ENCODE measurements around the gene HLA-DRA.
A peak's percentile ranks its signal among the peaks of the same experiment; 100 is the strongest.
"Not testable (repeated sequence)": the region's sequence is repeated elsewhere in the genome, so short reads cannot be mapped to it uniquely, and the experiment has no call there.

The HLA-DRA gene

DNA sequence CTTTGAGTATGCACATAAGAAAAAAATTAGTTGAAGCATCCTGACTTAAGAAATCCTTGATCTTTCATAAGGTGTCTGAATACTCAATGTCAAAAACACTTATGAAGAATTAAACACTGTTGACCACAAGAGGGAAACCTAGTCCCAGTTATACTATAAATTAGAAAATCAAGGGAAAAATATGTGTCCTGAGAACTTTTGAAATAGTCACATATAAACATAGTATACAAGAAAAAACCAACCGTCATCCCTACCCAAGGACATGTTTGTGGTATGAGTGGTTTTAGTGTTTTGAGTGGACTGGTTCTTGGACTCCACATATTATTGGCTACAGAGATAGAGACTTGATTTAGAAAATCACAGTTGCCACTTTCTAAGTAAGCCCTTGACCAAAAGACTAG is 7.6 kb upstream of the HLA-DRA start:
- DNase-seq = peak; percentile 28 to 80

GRCh38 chr6:32433950-32434349 is 5.7 kb upstream of the HLA-DRA start:
- not testable (repeated sequence) for DNase-seq

DNA sequence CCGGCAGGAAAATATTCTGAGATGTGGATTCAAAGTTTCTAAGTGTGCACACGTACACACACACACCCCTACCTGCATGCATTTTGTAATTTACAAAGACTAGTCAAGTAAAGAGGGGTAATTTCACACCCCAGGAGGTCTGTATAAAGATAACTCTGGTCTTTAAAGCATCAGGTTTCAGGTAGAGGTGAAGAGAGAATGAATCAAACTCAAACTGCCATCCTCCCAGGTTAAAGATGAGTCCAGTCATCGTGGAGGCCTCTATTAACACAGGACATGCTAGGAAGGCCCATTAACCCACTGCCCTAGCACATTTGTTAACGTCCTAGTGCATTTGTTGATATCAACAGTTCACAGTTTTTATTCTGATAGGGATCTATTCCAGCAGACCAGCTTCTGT is 3.5 kb upstream of the HLA-DRA start:
- no peak for DNase-seq

DNA sequence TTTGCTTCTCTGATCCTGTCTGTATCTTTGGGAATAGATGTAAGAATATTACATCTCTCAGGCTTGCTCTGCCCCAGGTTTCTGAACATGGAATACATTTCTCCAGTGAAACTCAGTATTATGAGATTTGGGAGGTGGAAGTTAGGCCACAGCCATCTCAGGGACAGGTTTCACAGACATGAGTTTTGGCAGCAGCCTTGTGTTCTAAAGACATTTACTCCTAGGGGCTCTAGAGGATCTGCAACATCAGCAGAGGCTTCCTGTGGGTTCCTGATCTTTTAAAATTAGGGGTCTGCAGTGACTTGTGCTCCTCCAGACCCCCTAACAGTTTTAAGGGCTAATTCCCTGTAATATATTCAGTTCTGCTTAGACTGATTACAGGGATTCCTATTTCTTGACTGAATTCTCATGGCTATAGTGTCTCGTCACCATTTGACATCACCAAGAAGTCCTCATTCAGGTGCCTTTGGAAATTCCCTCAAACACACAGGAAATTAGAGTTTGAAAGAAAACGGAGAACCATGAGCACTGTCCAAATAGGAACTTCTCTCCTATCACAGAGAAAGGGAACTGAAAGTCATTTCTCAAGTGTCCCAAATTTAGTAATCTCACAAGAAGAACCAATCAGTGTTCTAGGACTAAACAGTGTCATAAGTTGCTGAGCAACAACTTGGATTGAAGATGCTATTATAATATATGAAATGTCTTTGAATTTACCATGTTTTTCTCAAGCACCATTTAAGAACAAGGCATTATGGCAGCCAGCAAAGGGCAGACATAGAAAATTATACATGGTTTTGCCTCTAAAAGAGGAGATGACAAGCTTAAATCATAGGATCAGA is 2.5 kb upstream of the HLA-DRA start:
- peak; percentile 85 to 99 for DNase-seq

GRCh38 chr6:32439139-32439538 is 548 bp upstream of the HLA-DRA start:
- no peak for DNase-seq

- no peak for DNase-seq
Measured at GRCh38 chr6:32442243-32442667, 2.6 kb downstream of the HLA-DRA start.

GRCh38 chr6:32442977-32443552 is 3.4 kb downstream of the HLA-DRA start:
- DNase-seq = no peak

GRCh38 chr6:32444433-32444832 is 4.7 kb downstream of the HLA-DRA start:
- no peak for DNase-seq

DNA sequence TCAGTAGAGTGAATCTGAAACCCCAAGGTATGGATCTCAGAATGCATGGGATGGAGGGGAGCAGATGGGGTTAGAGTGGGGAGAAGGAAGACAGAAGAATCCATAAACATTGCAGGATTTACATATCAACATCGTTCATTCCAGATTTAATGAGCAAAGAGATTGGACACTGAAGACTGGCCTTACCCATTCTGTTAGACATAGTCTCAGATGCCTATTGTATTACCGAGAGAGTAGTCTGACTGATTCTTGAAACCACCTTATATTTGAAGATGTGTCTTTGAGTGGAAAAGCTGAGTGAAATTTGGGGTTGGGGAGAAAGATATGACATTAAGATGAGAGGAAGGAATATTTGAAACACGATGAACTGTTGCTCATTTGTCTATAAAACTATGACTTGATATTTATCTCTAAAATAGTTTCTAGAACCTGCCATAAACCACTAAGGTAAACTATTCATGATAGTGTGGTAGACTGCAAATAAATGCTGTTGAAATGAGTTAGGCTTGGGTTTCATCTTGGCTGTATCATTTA is 5.7 kb downstream of the HLA-DRA start:
- no peak for DNase-seq

DNA sequence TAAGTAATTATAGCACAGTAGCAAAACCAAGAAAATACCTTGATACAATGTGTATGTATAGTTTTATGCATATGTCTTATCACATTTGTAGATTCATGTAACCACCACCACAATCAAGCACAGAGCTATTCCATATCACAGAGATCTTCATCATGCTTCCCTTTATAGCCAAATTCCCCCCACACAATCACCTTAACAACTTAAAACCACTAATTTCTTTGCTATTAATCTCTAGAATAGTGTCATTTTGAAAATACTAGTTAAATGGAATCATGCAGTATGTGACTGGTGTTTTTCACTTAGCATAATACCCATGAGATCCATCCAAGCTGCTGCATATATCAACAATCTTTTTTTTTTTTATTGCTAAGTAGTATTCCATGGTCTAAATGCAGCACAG is 8.2 kb downstream of the HLA-DRA start:
- no peak for DNase-seq

DNA sequence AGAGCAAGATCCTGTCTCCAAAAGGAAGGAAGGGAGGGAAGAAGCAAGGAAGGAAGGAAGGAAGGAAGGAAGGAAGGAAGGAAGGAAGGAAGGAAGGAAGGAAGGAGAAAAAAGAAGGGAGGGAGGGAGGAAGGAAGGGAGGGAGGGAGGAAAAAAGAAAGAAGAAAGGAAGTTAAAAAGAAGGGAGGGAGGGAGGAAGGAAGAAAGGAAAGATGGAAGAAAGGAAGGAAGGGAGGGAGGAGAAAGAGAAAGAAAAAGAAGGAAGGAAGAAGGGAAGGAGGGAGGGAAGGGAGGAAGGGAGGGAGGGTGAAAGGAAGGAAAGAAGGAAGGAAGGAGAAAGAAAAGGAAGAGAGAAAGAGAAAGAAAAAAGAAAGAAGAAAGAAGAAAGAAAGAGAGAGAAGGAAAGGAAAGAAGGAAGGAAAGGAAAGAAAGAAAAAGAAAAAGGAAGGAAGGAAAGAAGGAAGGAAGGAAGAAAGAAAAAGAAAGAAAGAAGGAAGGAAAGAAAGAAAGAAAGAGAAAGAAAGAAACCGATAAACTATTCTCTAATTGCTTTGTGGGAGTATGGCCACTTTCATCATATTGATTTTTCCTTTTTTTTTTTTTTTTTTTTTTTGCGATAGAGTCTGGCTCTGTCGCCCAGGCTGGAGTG is 9.5 kb downstream of the HLA-DRA start:
- DNase-seq = no peak

DNA sequence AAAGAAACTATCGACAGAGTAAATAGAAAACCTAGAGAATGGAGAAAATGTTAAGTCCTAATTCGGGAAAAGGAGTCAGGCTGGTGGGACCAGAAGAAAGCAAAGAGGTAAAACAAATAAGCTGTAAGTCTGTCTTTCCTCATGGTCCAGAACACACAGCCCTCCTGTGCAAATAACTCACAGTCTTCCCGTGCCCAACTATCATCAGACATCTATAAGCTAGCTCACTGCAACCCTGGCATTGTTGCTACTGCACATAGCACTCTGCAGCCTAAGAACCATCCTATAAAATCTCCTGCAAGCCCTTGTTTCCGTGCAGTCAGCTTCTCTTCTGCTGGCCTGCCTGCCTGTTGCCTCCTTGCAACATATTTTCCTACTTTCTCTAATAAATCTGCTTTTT is 17.4 kb downstream of the HLA-DRA start:
- no peak for DNase-seq

- peak in 1 of 2 donors; percentile 44 for DNase-seq
Measured at GRCh38 chr6:32459781-32460424, 20.2 kb downstream of the HLA-DRA start.

GRCh38 chr6:32460528-32460927 is 20.8 kb downstream of the HLA-DRA start:
- no peak for DNase-seq

DNA sequence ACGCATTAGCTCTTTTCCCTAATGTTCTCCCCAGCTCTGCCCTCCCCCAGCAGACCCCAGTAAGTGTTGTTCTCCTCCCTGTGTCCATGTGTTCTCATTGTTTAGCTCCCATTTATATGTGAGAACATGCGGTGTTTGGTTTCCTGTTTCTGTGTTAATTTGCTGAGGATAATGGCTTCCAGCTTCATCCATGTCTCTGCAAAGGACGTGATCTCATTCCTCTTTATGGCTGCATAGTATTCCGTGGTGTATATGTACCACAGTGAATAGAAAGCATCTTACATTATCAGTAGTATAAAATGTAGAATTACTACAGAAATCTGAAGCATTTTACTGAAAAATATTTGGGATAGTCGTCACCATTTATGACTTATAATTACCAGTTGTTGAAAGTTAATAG is 21.8 kb downstream of the HLA-DRA start:
- no peak for DNase-seq

GRCh38 chr6:32462609-32463008 is 22.9 kb downstream of the HLA-DRA start:
- peak; percentile 45 to 75 for DNase-seq

DNA sequence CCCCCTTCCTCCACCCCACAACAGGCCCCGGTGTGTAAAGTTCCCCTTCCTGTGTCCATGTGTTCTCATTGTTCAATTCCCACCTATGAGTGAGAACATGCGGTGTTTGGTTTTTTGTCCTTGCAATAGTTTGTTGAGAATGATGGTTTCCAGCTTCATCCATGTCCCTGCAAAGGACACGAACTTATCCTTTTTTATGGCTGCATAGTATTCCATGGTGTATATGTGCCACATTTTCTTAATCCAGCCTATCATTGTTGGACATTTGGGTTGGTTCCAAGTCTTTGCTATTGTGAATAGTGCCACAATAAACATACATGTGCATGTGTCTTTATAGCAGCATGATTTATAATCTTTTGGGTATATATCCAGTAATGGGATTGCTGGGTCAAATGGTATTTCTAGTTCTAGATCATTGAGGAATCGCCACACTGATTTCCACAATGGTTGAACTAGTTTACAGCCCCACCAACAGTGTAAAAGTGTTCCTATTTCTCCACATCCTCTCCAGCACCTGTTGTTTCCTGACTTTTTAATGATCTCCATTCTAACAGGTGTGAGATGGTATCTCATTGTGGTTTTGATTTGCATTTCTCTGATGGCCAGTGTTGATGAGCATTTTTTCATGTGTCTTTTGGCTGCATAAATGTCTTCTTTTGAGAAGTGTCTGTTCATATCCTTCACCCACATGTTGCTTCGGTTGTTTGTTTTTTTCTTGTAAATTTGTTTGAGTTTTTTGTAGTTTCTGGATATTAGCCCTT is 28.2 kb downstream of the HLA-DRA start:
- DNase-seq = not testable (repeated sequence)

DNA sequence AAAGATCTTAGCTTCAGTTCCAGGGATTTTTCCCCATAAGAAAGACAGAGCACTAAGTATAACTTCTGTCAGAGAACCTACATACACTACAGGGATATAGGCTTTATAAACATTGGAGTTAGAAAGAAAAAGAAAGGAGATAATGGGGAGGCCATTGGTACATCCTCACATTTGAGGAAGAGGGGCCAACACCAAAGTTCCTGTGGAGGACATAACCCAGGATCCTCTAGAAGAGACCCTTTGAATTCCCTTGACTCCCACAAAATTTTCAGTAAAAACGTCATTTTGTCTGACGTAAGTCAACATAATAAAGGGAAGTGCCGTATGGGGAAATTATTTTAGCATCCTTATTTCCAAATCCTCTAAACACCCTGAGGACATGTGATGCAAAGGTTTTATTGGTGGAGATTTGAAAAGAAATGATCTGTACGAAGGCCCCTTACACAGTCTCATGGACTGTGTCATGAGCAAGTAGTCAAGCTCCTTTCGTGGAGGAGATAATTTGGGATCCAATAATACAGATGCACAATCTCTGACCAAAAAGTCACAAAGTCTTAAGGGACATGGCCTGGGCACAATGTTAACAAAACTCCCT is 33.2 kb downstream of the HLA-DRA start:
- DNase-seq = peak; percentile 69 to 93

DNA sequence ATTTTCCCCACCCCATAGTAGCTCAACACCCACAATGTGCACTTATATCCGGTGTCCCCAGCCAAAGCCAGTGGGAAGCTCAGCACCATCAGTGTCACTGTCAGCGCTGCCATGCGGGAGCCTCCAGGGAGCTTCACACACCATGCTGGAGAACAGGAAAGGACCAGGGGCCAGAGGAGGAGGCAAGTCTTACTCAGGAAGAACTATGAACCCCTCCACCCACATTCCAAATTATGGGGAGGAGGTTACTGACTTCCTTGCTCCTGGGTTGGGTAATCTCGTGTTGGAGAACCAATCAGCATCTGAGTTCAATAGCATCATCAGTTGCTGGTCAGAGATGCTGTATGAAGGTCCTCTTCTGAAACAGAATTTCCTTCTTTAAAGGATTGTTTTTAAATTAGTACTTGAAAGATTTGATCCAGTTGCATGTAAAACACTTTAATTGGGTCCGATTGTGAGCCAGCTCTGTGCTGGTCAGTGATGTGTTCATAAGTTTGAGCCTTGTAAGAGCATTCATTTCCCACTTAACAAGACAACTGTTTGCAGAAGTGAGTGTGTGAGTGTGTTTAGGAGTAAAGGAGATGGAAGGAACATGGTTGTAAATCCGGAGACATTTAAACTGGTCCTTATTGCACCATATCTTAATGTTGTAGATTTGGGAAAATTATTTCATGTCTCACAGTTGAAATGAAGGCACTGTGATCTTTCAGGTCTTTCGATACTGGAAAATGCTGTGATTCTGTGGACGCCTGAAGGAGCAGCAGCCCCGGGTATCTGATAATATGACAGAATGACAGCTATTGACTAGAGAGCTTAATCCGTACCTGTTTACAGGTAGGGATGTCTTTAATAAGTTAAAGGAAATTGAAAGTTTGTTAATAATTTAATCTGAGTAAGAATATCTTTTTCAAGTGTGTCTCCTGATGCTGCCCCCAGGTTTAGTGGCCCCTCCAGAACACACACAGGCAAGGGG is 34.0 kb downstream of the HLA-DRA start:
- peak; percentile 79 to 80 for DNase-seq

GRCh38 chr6:32475392-32476206 is 35.9 kb downstream of the HLA-DRA start:
- no peak for DNase-seq

Data from inflammatory macrophage (primary cell).